NCI-H187 (cell line): Measurements from ENCODE around the gene KLHDC2.
"Not testable (repeated sequence)": the region's sequence is repeated elsewhere in the genome, so short reads cannot be mapped to it uniquely, and the experiment has no call there.

Experiments
- DNase-seq, 2 experiments: peaks; one replicate each; lab custom pipeline; 2025; lab: John Stamatoyannopoulos, UW

Gene KLHDC2

GRCh38 chr14:49781040-49781439 is 13.1 kb downstream of the KLHDC2 start:
- not testable (repeated sequence) for DNase-seq

- DNase-seq, result no peak
Observed at GRCh38 chr14:49783394-49784014, 15.6 kb downstream of the KLHDC2 start.

GRCh38 chr14:49786315-49786714 is 18.4 kb downstream of the KLHDC2 start:
- DNase-seq, result no peak

GRCh38 chr14:49792618-49793017 is 24.7 kb downstream of the KLHDC2 start:
- DNase-seq, result no peak

- DNase-seq, result no peak
Observed at GRCh38 chr14:49796025-49796424, 28.1 kb downstream of the KLHDC2 start.

- DNase-seq, result no peak
Observed at GRCh38 chr14:49808780-49809179, 40.8 kb downstream of the KLHDC2 start.

- not testable (repeated sequence) for DNase-seq
Observed at GRCh38 chr14:49816118-49816517, 48.2 kb downstream of the KLHDC2 start.

- DNase-seq, result no peak
Observed at GRCh38 chr14:49816844-49817243, 48.9 kb downstream of the KLHDC2 start.

- DNase-seq, result no peak
Observed at GRCh38 chr14:49820176-49820575, 52.2 kb downstream of the KLHDC2 start.

- DNase-seq, result no peak
Observed at GRCh38 chr14:49828640-49829039, 60.7 kb downstream of the KLHDC2 start.
